SU-DHL-6 (cell line): ENCODE data around the gene TLK2.
"Not testable (repeated sequence)": the region's sequence is repeated elsewhere in the genome, so short reads cannot be mapped to it uniquely, and the experiment has no call there.

Experiments used
- H2AFZ ChIP-seq: fragments of 200-600 bp; sonication (generic); 2 replicates; pipeline ENCODE4 v1.6.1; 2014; ENCODE audit warnings: low read depth, mild to moderate bottlenecking, moderate library complexity, mixed read lengths, antibody characterized with exemption, low read length; ENCODE audit not compliant: severe bottlenecking
- H3F3A ChIP-seq: fragments of 200-600 bp; shearing (Covaris generic); 2 replicates; pipeline ENCODE4 v1.6.0; 2016; ENCODE audit warnings: antibody characterized with exemption, mild to moderate bottlenecking; ENCODE audit not compliant: insufficient read depth
- H3K27ac ChIP-seq: fragments of 200-600 bp; sonication (generic); 2 replicates; pipeline ENCODE4 v1.5.1; 2016; ENCODE audit warnings: low read depth, mild to moderate bottlenecking, low read length, moderate library complexity, mixed read lengths
- H3K27me3 ChIP-seq: fragments of 200-600 bp; sonication (generic), shearing (Covaris generic); 2 replicates; pipeline ENCODE4 v1.6.0; 2014; ENCODE audit warnings: mild to moderate bottlenecking, low read length
- H3K36me3 ChIP-seq: fragments of 200-600 bp; sonication (generic); 2 replicates; pipeline ENCODE4 v1.6.1; 2014; ENCODE audit warnings: mild to moderate bottlenecking, low read length, mixed read lengths
- H3K4me2 ChIP-seq: fragments of 300-600, 200-600 bp; shearing (Covaris generic), sonication (generic); 2 replicates; pipeline ENCODE4 v1.6.0; 2014; ENCODE audit warnings: low read length, low read depth, mild to moderate bottlenecking; ENCODE audit not compliant: poor library complexity, severe bottlenecking
- H3K4me3 ChIP-seq: fragments of 200-600 bp; sonication (generic); 2 replicates; pipeline ENCODE4 v1.5.1; 2014; ENCODE audit warnings: antibody characterized with exemption, low read length, mild to moderate bottlenecking, mixed read lengths; ENCODE audit not compliant: insufficient read depth, poor library complexity, severe bottlenecking
- H3K79me2 ChIP-seq: fragments of 200-600 bp; sonication (generic); 2 replicates; pipeline ENCODE4 v1.6.1; 2014; ENCODE audit warnings: mild to moderate bottlenecking, low read length, moderate library complexity; ENCODE audit not compliant: insufficient read depth
- H3K9ac ChIP-seq: fragments of 200-600 bp; sonication (generic); 2 replicates; pipeline ENCODE4 v1.7.0; 2014; ENCODE audit warnings: mild to moderate bottlenecking, low read length
- H3K9me2 ChIP-seq: fragments of 200-600 bp; sonication (generic); replicated peaks from 2 replicates; pipeline ENCODE4 v1.6.1; 2014; ENCODE audit warnings: low read length; ENCODE audit not compliant: insufficient read depth
- H3K9me3 ChIP-seq: fragments of 200-600 bp; sonication (generic); 2 replicates; pipeline ENCODE4 v1.6.1; 2014; ENCODE audit warnings: low read length, mixed read lengths; ENCODE audit not compliant: insufficient read depth
- H4K20me1 ChIP-seq: fragments of 200-600 bp; sonication (generic); 2 replicates; pipeline ENCODE4 v1.6.1; 2014; ENCODE audit warnings: low read depth, mild to moderate bottlenecking, antibody characterized with exemption, low read length, moderate library complexity, mixed read lengths
- EZH2phosphoT487 ChIP-seq: fragments of 200-600 bp; sonication (generic), shearing (Covaris generic); conservative IDR thresholded peaks from 2 replicates; pipeline ENCODE4 v1.6.1; 2018; ENCODE audit warnings: mild to moderate bottlenecking, antibody characterized with exemption, low read length, moderate library complexity, mixed read lengths
- TF ChIP-seq, protein P1 (sequence below): fragments of 200-600 bp; sonication (generic); IDR thresholded peaks from one replicate; pipeline ENCODE4 v1.5.1; 2017; ENCODE audit warnings: antibody characterized with exemption, mild to moderate bottlenecking, low read length, moderate library complexity; ENCODE audit not compliant: insufficient read depth, poor library complexity, severe bottlenecking

Gene TLK2

DNA sequence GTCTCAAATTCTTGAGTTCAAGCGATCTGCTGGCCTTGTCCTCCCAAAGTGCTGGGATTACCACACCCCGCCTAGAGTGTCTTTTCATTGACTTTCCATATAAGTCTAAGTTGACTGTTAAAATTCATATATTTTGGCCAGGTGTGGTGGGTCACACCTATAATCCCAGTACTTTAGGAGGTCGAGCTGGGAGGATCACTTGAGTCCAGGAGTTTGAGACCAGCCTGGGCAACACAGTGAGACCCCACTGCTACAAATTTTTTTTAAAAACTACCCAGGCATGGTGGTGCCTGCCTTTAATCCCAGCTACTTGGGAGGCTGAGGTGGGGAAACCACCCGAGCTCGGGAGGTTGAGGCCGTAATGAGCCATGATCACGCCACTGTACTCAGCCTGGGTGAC, 127.0 kb downstream of the TLK2 start:
- Histone ChIP-seq H4K20me1 (no peaks in the 10 kb centered on the region), H3K9me2 (no peaks in the 10 kb centered on the region), H3K4me2 (no peak overlapping the region), H3K9ac (no peak overlapping the region), H3K79me2 (no peaks in the 10 kb centered on the region), H3K27me3 (no peaks in the 10 kb centered on the region), H3F3A (0 out of 2 replicates have a peak, but pooled peaks cover 2% of the 10 kb centered on the region), H2AFZ (no peak overlapping the region), H3K9me3 (no peaks in the 10 kb centered on the region), H3K27ac (no peak overlapping the region), H3K36me3 (peaks cover 17% of the 10 kb centered on the region; the same call in 1 of the 2 replicates), H3K4me3 (no peak overlapping the region)
- no peak for TF ChIP-seq EZH2phosphoT487
- TF ChIP-seq, protein P1, sequence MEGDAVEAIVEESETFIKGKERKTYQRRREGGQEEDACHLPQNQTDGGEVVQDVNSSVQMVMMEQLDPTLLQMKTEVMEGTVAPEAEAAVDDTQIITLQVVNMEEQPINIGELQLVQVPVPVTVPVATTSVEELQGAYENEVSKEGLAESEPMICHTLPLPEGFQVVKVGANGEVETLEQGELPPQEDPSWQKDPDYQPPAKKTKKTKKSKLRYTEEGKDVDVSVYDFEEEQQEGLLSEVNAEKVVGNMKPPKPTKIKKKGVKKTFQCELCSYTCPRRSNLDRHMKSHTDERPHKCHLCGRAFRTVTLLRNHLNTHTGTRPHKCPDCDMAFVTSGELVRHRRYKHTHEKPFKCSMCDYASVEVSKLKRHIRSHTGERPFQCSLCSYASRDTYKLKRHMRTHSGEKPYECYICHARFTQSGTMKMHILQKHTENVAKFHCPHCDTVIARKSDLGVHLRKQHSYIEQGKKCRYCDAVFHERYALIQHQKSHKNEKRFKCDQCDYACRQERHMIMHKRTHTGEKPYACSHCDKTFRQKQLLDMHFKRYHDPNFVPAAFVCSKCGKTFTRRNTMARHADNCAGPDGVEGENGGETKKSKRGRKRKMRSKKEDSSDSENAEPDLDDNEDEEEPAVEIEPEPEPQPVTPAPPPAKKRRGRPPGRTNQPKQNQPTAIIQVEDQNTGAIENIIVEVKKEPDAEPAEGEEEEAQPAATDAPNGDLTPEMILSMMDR, result no peak

DNA sequence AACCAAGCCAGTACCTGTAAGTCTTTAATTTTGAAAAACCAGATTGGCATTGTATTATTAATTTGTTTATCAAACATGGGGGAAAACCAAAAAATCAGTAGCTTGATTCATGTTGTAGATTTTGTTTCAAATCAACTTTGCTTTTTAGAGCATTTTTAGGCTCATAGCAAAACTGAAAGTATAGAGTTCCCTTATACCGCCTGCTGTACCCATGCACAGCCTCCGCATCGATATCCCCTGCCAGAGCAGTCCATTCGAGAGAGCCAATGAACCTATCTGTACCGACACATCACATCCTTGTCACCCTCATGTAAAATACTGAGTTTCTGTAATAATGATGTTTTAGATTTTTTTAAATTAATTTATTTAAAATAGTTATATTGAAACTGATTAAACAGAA, 132.7 kb downstream of the TLK2 start:
- H3K9me3 ChIP-seq, result no peaks in the 10 kb centered on the region
- no peaks in the 10 kb centered on the region for H3K79me2 ChIP-seq
- peaks cover 11% of the 10 kb centered on the region; the same call in 1 of the 2 replicates for H3K36me3 ChIP-seq

DNA sequence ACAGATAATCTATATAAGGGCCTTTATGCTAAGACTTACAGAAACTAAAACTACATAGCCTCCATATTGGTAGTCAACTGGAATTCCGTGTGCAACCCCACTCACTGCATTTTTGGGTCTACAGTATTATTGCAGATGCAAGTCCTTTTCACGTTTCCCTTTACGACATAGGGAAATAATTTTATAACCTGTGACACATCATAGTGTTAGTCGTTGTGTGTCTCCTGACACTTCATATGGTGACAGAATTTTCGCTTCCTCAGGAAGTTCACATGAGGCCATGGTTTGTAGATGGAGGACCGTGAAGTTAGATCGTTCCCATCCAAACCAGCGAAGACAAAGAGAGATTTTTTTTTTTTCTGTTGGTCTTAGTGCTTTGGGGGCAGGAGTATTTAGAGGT, 133.1 kb downstream of the TLK2 start:
- H3K4me2 ChIP-seq, result no peak overlapping the region
- TF ChIP-seq EZH2phosphoT487, result no peak
- TF ChIP-seq, protein P1, result no peak
- H3K27me3 ChIP-seq, result no peaks in the 10 kb centered on the region
- no peak overlapping the region for H3K4me3 ChIP-seq
- H2AFZ ChIP-seq, result no peak overlapping the region
- no peaks in the 10 kb centered on the region for H3K9me3 ChIP-seq
- H3K9ac ChIP-seq, result no peak overlapping the region
- peaks cover 10% of the 10 kb centered on the region; the same call in 1 of the 2 replicates for H3K36me3 ChIP-seq
- 0 out of 2 replicates have a peak, but pooled peaks cover 1% of the 10 kb centered on the region for H3F3A ChIP-seq
- no peak overlapping the region for H3K27ac ChIP-seq
- no peaks in the 10 kb centered on the region for H4K20me1 ChIP-seq
- no peaks in the 10 kb centered on the region for H3K79me2 ChIP-seq
- no peaks in the 10 kb centered on the region for H3K9me2 ChIP-seq

More for the DNA sequence above, 132.7 kb downstream of the TLK2 start:
- no peaks in the 10 kb centered on the region for H3K27me3 ChIP-seq
- H4K20me1 ChIP-seq, result no peaks in the 10 kb centered on the region
- TF ChIP-seq EZH2phosphoT487, result no peak
- TF ChIP-seq, protein P1, result no peak
- H3K27ac ChIP-seq, result no peak overlapping the region
- 0 out of 2 replicates have a peak, but pooled peaks cover 2% of the 10 kb centered on the region for H3F3A ChIP-seq
- no peaks in the 10 kb centered on the region for H3K9me2 ChIP-seq
- H3K4me3 ChIP-seq, result no peak overlapping the region
- no peak overlapping the region for H3K4me2 ChIP-seq
- no peak overlapping the region for H3K9ac ChIP-seq
- no peak overlapping the region for H2AFZ ChIP-seq

DNA sequence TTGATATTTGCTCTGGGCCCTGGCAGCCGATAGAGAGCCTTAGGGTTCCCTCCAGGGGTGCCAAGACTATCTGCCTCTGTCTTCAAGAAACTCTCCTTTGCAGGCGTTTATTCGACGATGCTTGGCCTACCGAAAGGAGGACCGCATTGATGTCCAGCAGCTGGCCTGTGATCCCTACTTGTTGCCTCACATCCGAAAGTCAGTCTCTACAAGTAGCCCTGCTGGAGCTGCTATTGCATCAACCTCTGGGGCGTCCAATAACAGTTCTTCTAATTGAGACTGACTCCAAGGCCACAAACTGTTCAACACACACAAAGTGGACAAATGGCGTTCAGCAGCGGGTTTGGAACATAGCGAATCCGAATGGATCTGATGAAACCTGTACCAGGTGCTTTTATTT, 133.7 kb downstream of the TLK2 start:
- H3K27me3 ChIP-seq, H3K4me3 ChIP-seq, H3K9ac ChIP-seq, H3K79me2 ChIP-seq, H4K20me1 ChIP-seq, H3K27ac ChIP-seq, H3K4me2 ChIP-seq, H3K9me2 ChIP-seq, H3F3A ChIP-seq, H3K9me3 ChIP-seq, H2AFZ ChIP-seq: not testable (repeated sequence)
- peaks cover 10% of the 10 kb centered on the region; the same call in 1 of the 2 replicates for H3K36me3 ChIP-seq

DNA sequence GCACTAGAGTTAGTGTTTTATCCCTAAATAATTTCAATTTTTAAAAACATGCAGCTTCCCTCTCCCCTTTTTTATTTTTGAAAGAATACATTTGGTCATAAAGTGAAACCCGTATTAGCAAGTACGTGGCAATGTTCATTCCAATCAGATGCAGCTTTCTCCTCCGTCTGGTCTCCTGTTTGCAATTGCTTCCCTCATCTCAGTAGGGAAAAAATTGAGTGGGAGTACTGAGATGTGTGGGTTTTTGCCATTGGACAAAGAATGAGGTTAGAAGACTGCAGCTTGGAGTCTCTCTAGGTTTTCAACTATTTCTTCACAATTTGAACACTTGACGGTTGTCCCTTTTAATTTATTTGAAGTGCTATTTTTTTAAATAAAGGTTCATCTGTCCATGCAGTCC, 134.5 kb downstream of the TLK2 start:
- not testable (repeated sequence) for H3K4me3 ChIP-seq, H2AFZ ChIP-seq, H3K27ac ChIP-seq, H3K27me3 ChIP-seq, H3K9ac ChIP-seq, H3K79me2 ChIP-seq, H3K4me2 ChIP-seq, H4K20me1 ChIP-seq, H3K9me2 ChIP-seq, H3F3A ChIP-seq, H3K9me3 ChIP-seq
- peaks cover 10% of the 10 kb centered on the region; the same call in 1 of the 2 replicates for H3K36me3 ChIP-seq
